Measurements from ENCODE around the gene GRIN3A. TPM values are rescaled to one million over a fixed set of nuclear protein-coding genes. Genes with fewer than 3 reads are reported as not detected.

The GRIN3A gene
- total and polyA plus RNA-seq, 3 donors from 2014 or later, result 0.16 to 0.79 (median 0.25) TPM

DNA sequence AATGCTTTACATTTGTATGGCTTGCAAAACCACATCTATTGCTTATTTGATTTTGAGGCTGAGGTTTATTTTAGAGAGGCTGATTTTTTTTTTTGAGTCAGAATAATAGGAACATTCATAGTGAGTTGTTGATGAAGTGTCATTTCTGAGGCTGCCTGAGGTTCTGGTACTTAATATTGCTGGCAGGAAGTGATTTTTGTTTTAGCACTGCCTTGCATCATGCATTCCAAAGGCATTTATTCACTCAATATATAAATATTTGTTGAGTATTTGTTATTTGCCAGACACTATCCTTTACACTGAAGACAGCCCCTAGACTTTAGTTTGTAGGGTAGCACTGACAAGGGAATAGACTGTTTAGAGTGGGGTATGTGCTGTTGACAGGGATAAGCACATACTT, 202.1 kb downstream of the GRIN3A start:
- Histone ChIP-seq H3K4me1 (peaks cover 12% of the 10 kb centered on the region), H3K27ac (no peak overlapping the region), H3K9me3 (no peaks in the 10 kb centered on the region), H3K27me3 (no peaks in the 10 kb centered on the region), H3K36me3 (ENCODE audit: low read depth, missing control alignments) (no peaks in the 10 kb centered on the region), H3K4me3 (no peak overlapping the region)
- TF ChIP-seq, protein P1, sequence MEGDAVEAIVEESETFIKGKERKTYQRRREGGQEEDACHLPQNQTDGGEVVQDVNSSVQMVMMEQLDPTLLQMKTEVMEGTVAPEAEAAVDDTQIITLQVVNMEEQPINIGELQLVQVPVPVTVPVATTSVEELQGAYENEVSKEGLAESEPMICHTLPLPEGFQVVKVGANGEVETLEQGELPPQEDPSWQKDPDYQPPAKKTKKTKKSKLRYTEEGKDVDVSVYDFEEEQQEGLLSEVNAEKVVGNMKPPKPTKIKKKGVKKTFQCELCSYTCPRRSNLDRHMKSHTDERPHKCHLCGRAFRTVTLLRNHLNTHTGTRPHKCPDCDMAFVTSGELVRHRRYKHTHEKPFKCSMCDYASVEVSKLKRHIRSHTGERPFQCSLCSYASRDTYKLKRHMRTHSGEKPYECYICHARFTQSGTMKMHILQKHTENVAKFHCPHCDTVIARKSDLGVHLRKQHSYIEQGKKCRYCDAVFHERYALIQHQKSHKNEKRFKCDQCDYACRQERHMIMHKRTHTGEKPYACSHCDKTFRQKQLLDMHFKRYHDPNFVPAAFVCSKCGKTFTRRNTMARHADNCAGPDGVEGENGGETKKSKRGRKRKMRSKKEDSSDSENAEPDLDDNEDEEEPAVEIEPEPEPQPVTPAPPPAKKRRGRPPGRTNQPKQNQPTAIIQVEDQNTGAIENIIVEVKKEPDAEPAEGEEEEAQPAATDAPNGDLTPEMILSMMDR (IDR thresholded peaks at IDR 0.05), result no peak
- no peak for TF ChIP-seq POLR2A (IDR thresholded peaks at IDR 0.05)
- DNase-seq, result no peak
- intact Hi-C loops (cut with DNase I; ENCODE audit: low total_unique reads), result no loop called here

DNA sequence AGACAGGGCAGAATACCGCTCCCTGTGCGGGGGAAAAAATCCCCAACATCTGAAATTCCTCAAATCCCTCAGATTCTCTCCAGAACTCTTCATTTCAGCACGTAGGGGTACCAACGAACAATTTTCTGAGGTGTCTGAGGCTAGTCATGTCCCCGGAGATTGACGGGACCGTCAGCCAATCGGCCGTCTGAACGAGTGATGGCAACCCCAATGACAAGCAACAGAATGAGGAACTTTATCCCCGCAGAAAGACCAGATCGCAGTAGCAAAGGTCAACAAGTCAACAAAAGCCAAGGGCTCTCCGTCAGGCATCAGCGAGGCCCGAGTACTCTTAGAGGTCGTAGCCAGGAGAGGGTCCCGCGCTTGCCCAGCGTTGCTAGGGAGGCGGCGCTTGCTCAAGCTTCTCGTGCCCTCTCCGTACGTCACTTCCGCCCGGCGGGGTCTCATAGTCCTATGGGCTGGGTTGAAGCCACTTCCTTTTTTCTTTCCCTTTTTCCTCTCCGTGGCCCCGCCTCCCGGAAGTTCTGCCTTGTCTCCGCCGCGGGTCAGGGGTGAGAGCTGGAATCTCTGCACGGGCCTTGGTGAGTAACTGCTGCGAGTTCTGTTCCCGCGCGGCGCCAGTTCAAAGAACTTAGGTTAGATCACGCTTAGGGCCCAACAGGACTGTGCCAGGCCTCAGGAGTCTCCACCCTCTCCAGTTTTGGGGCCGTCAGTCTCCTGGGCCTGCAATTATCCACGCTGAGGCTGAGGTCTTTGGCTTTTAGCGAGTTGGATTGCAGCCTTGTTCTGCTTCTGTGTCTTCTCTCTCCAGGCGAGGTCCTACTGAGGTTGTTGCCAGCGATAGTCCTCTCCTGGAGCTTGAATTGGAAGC, 204.9 kb downstream of the GRIN3A start, which contains the start of gene RNF20:
Gene RNF20, plus strand, starts transcription at position 520 of the 871 bp plus-strand sequence. CDS start 1,571 bp downstream, outside the sequence.
- intact Hi-C loops (cut with DNase I; ENCODE audit: low total_unique reads), result loop anchor here (5.0 kb wide), 1 partner anchor 131 kb away; no protein-coding TSS in a partner anchor
- peaks cover 12% of the 10 kb centered on the region for H3K4me1 ChIP-seq
- TF ChIP-seq, protein P1 (IDR thresholded peaks at IDR 0.05), result no peak
- TF ChIP-seq POLR2A (IDR thresholded peaks at IDR 0.05), result peak; percentile 29
- no peaks in the 10 kb centered on the region for H3K36me3 ChIP-seq (ENCODE audit: low read depth, missing control alignments)
- DNase-seq, result peak; percentile 100
- H3K4me3 ChIP-seq, result peak within 1 kb of the TSS; percentile 61 to 73
- peak within 1 kb of the TSS; percentile 93 to 97 for H3K27ac ChIP-seq
- 0 to 1% methylated on average over 23 to 45 of the region's 45 CpGs for WGBS, 2 donors
- no peaks in the 10 kb centered on the region for H3K27me3 ChIP-seq
- no peaks in the 10 kb centered on the region for H3K9me3 ChIP-seq

DNA sequence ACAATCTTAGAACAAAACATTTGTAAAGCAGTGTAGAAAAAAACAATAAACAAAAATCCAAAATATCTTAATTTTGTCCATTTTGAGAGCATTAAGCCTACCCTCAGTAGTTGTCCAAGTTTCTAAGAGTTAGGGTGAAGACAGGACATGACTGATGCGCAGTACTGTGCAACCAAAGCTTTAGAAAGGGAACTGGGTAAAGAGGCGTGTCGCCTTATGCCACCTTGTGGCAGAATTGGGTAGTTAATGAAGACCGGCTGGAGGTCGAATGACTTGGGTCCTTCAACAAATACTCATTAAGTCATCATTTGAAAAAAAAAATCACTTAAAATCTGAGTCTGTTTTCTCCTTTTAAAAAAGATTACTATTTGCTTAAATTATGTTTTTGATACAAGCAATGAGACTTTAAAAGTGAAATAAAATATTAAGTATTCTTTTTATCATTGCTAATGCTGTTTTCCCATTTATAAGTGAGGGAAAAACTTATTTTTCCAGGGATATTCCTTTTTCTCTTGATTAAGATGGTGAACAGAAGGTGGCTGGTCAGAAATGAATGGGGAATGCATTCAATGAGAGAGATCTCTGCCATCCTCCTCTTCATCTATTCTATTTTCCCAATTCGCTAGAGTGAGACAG, 208.3 kb downstream of the GRIN3A start:
- WGBS, 2 donors, result 29 to 34% methylated on average over 6 of the region's 6 CpGs
- peak; percentile 79 for DNase-seq
- TF ChIP-seq, protein P1 (IDR thresholded peaks at IDR 0.05), result peak; percentile 72 to 76 (median 76)
- TF ChIP-seq POLR2A (IDR thresholded peaks at IDR 0.05), result no peak

DNA sequence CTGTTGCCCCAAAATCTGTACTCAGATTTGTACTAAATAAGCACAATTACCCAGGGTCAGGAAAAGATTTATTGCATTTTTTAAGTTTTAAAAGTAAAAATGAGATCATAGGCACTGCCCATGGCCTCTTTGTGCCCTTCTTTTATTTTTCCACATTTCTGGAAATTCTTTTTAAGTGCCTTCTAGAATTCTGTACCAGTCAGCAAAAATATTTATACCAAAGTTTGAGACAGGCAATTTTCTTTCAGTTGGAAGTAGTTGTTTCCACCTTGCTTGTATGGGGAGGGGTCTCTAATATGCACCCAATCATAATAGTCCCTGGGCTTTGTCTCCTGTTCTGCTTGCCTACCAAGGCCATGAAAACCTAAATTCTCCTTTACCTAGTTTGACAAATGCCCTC, 210.4 kb downstream of the GRIN3A start:
- H3K4me3 ChIP-seq, result no peak overlapping the region
- no peaks in the 10 kb centered on the region for H3K4me1 ChIP-seq
- DNase-seq, result no peak
- no peaks in the 10 kb centered on the region for H3K9me3 ChIP-seq
- no peak overlapping the region for H3K27ac ChIP-seq
- intact Hi-C loops (cut with DNase I; ENCODE audit: low total_unique reads), result loop anchor here (10.0 kb wide), 1 partner anchor 63 kb away; no protein-coding TSS in a partner anchor
- no peaks in the 10 kb centered on the region for H3K27me3 ChIP-seq
- TF ChIP-seq, protein P1 (IDR thresholded peaks at IDR 0.05), result no peak
- TF ChIP-seq POLR2A (IDR thresholded peaks at IDR 0.05), result no peak
- no peaks in the 10 kb centered on the region for H3K36me3 ChIP-seq (ENCODE audit: low read depth, missing control alignments)

More for the DNA sequence above, 208.3 kb downstream of the GRIN3A start:
- no peak overlapping the region for H3K4me3 ChIP-seq
- peaks cover 9% of the 10 kb centered on the region for H3K4me1 ChIP-seq
- intact Hi-C loops (cut with DNase I; ENCODE audit: low total_unique reads), result loop anchor here (5.0 kb wide), 1 partner anchor 128 kb away; no protein-coding TSS in a partner anchor
- no peak overlapping the region for H3K27ac ChIP-seq
- H3K36me3 ChIP-seq (ENCODE audit: low read depth, missing control alignments), result no peaks in the 10 kb centered on the region
- no peaks in the 10 kb centered on the region for H3K27me3 ChIP-seq
- no peaks in the 10 kb centered on the region for H3K9me3 ChIP-seq
